ENCODE measurements around the gene DSC1.

DSC1 gene

GRCh38 chr18:31105733-31106132 is 56.9 kb downstream of the DSC1 start:
- Histone ChIP-seq H3K4me3 (ENCODE audit: insufficient read depth, low read depth, low read length, poor library complexity, severe bottlenecking) (no peak overlapping the region), H3K27me3 (replicated peaks; ENCODE audit: control insufficient read depth, insufficient read depth, low read length, poor library complexity, severe bottlenecking) (no peaks in the 10 kb centered on the region), H3K36me3 (ENCODE audit: control insufficient read depth, insufficient read depth, low read length) (no peaks in the 10 kb centered on the region), H3K4me1 (ENCODE audit: control insufficient read depth, insufficient read depth, low read length, poor library complexity, severe bottlenecking) (no peaks in the 10 kb centered on the region), H3K27ac (ENCODE audit: insufficient read depth, low read length, poor library complexity, severe bottlenecking) (no peak overlapping the region), H3K9me3 (ENCODE audit: control insufficient read depth, low read length) (no peaks in the 10 kb centered on the region)
- no peak for DNase-seq

DNA sequence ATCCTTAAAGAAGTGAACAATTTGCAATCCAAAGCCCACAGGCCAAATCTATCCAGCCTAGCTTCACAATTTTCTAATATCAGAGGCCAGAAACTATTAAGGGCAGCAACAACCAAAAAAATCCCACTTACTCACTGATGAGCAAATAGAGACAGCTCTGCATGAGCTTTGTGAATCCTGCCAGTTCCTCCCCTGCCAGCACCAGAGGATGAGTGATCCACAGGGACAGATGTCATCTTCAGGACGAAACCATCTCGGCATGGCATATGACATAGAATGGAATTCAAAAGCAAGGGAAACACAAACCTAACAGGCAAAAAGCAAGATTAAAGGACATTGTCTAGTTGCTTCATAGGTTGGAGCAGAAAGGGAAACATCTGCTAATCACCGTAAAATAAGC is 58.2 kb downstream of the DSC1 start:
- H3K4me3 ChIP-seq (ENCODE audit: insufficient read depth, low read depth, low read length, poor library complexity, severe bottlenecking): no peak overlapping the region
- H3K27me3 ChIP-seq (replicated peaks; ENCODE audit: control insufficient read depth, insufficient read depth, low read length, poor library complexity, severe bottlenecking): no peaks in the 10 kb centered on the region
- no peaks in the 10 kb centered on the region for H3K4me1 ChIP-seq (ENCODE audit: control insufficient read depth, insufficient read depth, low read length, poor library complexity, severe bottlenecking)
- DNase-seq: no peak
- H3K27ac ChIP-seq (ENCODE audit: insufficient read depth, low read length, poor library complexity, severe bottlenecking): no peak overlapping the region
- H3K36me3 ChIP-seq (ENCODE audit: control insufficient read depth, insufficient read depth, low read length): no peaks in the 10 kb centered on the region
- H3K9me3 ChIP-seq (ENCODE audit: control insufficient read depth, low read length): no peaks in the 10 kb centered on the region

- no peak for DNase-seq
- Histone ChIP-seq H3K27ac (ENCODE audit: insufficient read depth, low read length, poor library complexity, severe bottlenecking) (no peak overlapping the region), H3K9me3 (ENCODE audit: control insufficient read depth, low read length) (no peaks in the 10 kb centered on the region), H3K4me3 (ENCODE audit: insufficient read depth, low read depth, low read length, poor library complexity, severe bottlenecking) (no peak overlapping the region), H3K4me1 (ENCODE audit: control insufficient read depth, insufficient read depth, low read length, poor library complexity, severe bottlenecking) (no peaks in the 10 kb centered on the region), H3K36me3 (ENCODE audit: control insufficient read depth, insufficient read depth, low read length) (no peaks in the 10 kb centered on the region), H3K27me3 (replicated peaks; ENCODE audit: control insufficient read depth, insufficient read depth, low read length, poor library complexity, severe bottlenecking) (no peaks in the 10 kb centered on the region)
Observed at GRCh38 chr18:31103423-31103822, 59.2 kb downstream of the DSC1 start.

DNA sequence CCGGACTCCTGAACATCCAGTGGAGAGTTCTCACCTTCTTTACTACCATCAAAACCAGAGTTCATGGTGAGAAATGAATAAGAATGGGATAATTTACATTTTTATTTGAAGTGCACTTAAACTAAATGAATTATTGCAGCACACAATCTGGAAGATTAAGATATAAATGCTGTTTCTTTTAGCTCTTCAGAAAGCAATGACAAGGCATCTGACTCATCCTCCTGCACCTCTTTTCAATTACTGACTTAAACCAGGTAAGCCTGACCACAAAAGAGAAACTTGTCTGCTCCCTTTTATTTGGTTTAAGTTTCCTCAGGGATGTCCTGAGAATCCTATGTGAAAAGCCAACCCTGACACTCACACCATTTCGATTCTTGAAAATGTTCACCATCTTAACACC is 59.7 kb downstream of the DSC1 start:
- Histone ChIP-seq H3K4me1 (ENCODE audit: control insufficient read depth, insufficient read depth, low read length, poor library complexity, severe bottlenecking) (no peaks in the 10 kb centered on the region), H3K27me3 (replicated peaks; ENCODE audit: control insufficient read depth, insufficient read depth, low read length, poor library complexity, severe bottlenecking) (no peaks in the 10 kb centered on the region), H3K36me3 (ENCODE audit: control insufficient read depth, insufficient read depth, low read length) (no peaks in the 10 kb centered on the region), H3K4me3 (ENCODE audit: insufficient read depth, low read depth, low read length, poor library complexity, severe bottlenecking) (no peak overlapping the region), H3K27ac (ENCODE audit: insufficient read depth, low read length, poor library complexity, severe bottlenecking) (no peak overlapping the region), H3K9me3 (ENCODE audit: control insufficient read depth, low read length) (no peaks in the 10 kb centered on the region)
- no peak for DNase-seq

DNA sequence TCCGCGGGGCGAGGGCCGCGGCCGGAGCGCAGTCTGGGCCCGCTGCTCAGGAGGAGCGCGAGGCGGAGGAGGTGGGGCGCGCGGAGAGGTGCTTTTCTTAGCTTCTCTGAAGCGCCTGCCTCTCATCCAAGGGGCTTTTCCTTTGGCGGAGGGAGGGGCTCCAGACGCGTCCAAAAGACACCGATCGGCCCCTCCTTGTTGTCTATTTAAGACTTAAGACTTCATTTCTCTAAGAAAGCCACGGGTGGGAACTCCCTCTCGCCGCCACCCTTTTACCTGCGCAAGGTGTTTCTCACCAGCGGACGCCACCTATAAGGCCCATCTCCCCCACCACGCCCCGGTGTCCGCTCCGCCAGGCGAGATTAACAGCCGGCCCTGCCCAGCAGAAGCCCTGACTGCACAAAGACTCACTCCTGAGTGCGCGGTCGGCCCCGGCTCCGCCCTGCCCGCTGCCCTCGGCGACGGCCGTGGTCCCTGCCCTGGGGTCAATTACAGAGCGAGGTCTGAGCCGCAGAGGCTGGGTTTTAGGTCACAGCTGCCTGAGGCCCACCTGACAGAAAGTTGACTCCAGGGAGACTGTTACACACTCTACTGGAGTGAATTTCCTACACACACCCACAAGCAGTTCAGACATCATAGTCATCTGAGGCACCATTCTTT is 60.5 kb downstream of the DSC1 start, which contains the start of gene DSC2:
Gene DSC2, minus strand, starts transcription at position 397 of the 660 bp plus-strand sequence. CDS start 450 bp downstream, outside the sequence.
- H3K27me3 ChIP-seq (replicated peaks; ENCODE audit: control insufficient read depth, insufficient read depth, low read length, poor library complexity, severe bottlenecking): no peaks in the 10 kb centered on the region
- no peak for DNase-seq
- H3K4me1 ChIP-seq (ENCODE audit: control insufficient read depth, insufficient read depth, low read length, poor library complexity, severe bottlenecking): no peaks in the 10 kb centered on the region
- H3K4me3 ChIP-seq (ENCODE audit: insufficient read depth, low read depth, low read length, poor library complexity, severe bottlenecking): no peak within 1 kb of the TSS
- no peak within 1 kb of the TSS for H3K27ac ChIP-seq (ENCODE audit: insufficient read depth, low read length, poor library complexity, severe bottlenecking)
- H3K36me3 ChIP-seq (ENCODE audit: control insufficient read depth, insufficient read depth, low read length): no peaks in the 10 kb centered on the region
- H3K9me3 ChIP-seq (ENCODE audit: control insufficient read depth, low read length): no peaks in the 10 kb centered on the region

DNA sequence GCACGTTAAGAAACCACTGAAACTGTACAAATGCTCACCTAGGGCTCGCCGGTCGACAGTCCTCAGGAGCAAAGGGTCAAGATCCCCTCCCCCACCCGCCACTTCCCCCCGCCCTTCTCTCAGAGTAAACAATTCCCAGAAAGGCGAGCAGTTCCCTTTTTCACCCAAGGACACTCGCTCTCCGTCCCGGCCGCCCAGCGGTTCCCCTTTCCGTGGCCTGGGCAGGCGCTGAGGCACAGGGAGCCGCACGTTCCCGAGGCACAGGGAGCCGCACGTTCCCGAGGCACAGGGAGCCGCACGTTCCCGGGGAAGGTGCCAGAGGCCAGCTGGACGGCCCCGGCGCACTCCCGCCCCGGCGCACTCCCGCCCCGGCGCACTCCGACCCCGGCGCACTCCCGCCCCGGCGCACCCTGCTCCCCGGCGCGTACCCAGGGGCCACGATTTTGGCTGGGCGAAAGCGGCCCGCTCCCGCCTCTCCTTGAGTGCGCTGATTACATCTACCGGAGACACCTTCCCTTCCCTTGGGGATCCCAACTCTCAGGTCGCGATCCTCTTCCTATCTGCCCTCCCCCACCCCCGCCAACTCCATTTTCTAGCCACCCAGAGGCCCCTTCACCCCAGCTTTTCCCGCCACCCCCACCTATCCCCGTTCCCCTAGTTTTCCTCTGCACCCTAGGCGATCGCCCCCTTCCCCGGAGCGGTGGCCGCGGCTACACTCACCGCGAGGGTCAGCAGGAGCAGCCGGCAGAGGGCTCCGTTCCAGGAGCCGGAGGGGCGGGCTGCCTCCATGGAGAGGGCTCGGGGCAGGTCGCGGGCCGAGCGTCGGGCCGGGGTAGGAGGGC is 61.3 kb downstream of the DSC1 start:
- Histone ChIP-seq H3K4me3 (ENCODE audit: insufficient read depth, low read depth, low read length, poor library complexity, severe bottlenecking) (no peak overlapping the region), H3K9me3 (ENCODE audit: control insufficient read depth, low read length) (no peaks in the 10 kb centered on the region), H3K27ac (ENCODE audit: insufficient read depth, low read length, poor library complexity, severe bottlenecking) (no peak overlapping the region), H3K27me3 (replicated peaks; ENCODE audit: control insufficient read depth, insufficient read depth, low read length, poor library complexity, severe bottlenecking) (no peaks in the 10 kb centered on the region), H3K36me3 (ENCODE audit: control insufficient read depth, insufficient read depth, low read length) (no peaks in the 10 kb centered on the region), H3K4me1 (ENCODE audit: control insufficient read depth, insufficient read depth, low read length, poor library complexity, severe bottlenecking) (no peaks in the 10 kb centered on the region)
- no peak for DNase-seq

GRCh38 chr18:31100436-31101182 is 62.0 kb downstream of the DSC1 start:
- DNase-seq: no peak
- Histone ChIP-seq H3K27ac (ENCODE audit: insufficient read depth, low read length, poor library complexity, severe bottlenecking) (no peak overlapping the region), H3K4me1 (ENCODE audit: control insufficient read depth, insufficient read depth, low read length, poor library complexity, severe bottlenecking) (no peaks in the 10 kb centered on the region), H3K27me3 (replicated peaks; ENCODE audit: control insufficient read depth, insufficient read depth, low read length, poor library complexity, severe bottlenecking) (no peaks in the 10 kb centered on the region), H3K9me3 (ENCODE audit: control insufficient read depth, low read length) (no peaks in the 10 kb centered on the region), H3K36me3 (ENCODE audit: control insufficient read depth, insufficient read depth, low read length) (no peaks in the 10 kb centered on the region), H3K4me3 (ENCODE audit: insufficient read depth, low read depth, low read length, poor library complexity, severe bottlenecking) (no peak overlapping the region)

DNA sequence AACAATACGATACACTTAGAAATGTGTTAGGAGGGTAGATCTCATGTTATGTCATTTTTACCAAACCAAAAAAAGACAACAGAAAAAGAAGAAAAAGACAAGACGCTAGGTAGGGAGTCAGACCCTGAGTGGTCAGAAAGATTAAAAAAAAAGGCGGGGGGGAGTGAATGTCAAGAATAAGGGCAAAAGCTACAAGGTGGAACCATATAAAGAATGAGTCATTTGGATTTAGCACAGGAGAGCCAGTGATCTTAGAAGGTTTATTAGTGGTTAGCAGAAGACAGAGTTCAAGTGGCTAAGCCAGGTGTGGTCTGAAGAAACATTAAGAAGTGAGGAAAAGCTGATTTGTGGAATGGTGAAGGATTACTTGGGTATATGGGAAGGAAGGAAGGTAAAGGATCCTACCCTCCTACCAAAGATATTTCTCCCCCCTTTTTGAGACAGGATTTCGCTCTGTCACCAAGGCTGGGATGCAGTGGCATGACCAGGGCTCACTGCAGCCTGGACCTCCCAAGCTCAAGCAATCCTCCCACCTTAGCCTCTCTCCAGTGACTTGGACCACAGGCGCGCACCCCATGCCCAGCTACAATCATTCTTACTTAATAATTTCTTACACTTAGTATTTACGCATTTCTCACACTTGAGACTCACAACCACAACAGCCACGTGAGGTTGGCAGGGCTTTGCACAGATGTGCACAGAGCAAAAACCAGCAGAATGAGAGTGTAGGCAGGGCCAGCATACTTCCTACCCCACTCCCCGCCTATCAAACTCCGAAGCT is 63.0 kb downstream of the DSC1 start:
- DNase-seq: no peak
- H3K36me3 ChIP-seq (ENCODE audit: control insufficient read depth, insufficient read depth, low read length): no peaks in the 10 kb centered on the region
- no peaks in the 10 kb centered on the region for H3K27me3 ChIP-seq (replicated peaks; ENCODE audit: control insufficient read depth, insufficient read depth, low read length, poor library complexity, severe bottlenecking)
- H3K4me3 ChIP-seq (ENCODE audit: insufficient read depth, low read depth, low read length, poor library complexity, severe bottlenecking): no peak overlapping the region
- H3K27ac ChIP-seq (ENCODE audit: insufficient read depth, low read length, poor library complexity, severe bottlenecking): no peak overlapping the region
- H3K4me1 ChIP-seq (ENCODE audit: control insufficient read depth, insufficient read depth, low read length, poor library complexity, severe bottlenecking): no peaks in the 10 kb centered on the region
- H3K9me3 ChIP-seq (ENCODE audit: control insufficient read depth, low read length): no peaks in the 10 kb centered on the region

GRCh38 chr18:31098878-31099277 is 63.8 kb downstream of the DSC1 start:
- no peaks in the 10 kb centered on the region for H3K4me1 ChIP-seq (ENCODE audit: control insufficient read depth, insufficient read depth, low read length, poor library complexity, severe bottlenecking)
- DNase-seq: no peak
- H3K27ac ChIP-seq (ENCODE audit: insufficient read depth, low read length, poor library complexity, severe bottlenecking): no peak overlapping the region
- no peaks in the 10 kb centered on the region for H3K36me3 ChIP-seq (ENCODE audit: control insufficient read depth, insufficient read depth, low read length)
- no peaks in the 10 kb centered on the region for H3K27me3 ChIP-seq (replicated peaks; ENCODE audit: control insufficient read depth, insufficient read depth, low read length, poor library complexity, severe bottlenecking)
- no peaks in the 10 kb centered on the region for H3K9me3 ChIP-seq (ENCODE audit: control insufficient read depth, low read length)
- no peak overlapping the region for H3K4me3 ChIP-seq (ENCODE audit: insufficient read depth, low read depth, low read length, poor library complexity, severe bottlenecking)

All from effector memory CD4-positive, alpha-beta T cell (primary cell).